Neural progenitor cell (in vitro differentiated cells): ENCODE measurements around the gene NKD2.

Experiments
- EZH2phosphoT487 ChIP-seq: fragments of 200-600 bp; sonication (generic); IDR thresholded peaks from 2 replicates; pipeline ENCODE4 v1.6.1; 2017; ENCODE audit warnings: antibody characterized with exemption
- TF ChIP-seq, protein P1 (sequence below): fragments of 200-600 bp; sonication (generic); IDR thresholded peaks from 2 replicates; pipeline ENCODE4 v1.5.1; 2017; ENCODE audit warnings: antibody characterized with exemption, mild to moderate bottlenecking

DNA sequence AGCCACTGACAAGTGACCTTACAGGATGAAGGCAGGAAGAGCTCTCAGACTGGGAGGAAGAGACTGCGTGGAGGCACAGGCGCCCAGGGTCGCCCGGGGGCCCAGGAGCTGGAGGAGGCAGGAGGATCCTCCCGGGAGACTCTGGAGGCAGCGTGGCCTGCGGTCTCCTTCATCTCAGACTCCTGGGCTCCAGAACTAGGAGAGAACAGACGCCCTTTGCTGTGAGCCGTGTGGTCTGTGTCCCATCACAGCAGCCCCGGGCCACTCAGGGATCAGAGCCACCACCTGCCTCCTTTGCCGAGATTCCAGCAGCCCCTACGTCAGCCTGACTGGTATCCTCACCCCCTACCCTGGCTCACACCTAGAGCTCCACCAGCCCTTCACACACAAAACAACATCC is 58.1 kb downstream of the NKD2 start:
- TF ChIP-seq, protein P1, sequence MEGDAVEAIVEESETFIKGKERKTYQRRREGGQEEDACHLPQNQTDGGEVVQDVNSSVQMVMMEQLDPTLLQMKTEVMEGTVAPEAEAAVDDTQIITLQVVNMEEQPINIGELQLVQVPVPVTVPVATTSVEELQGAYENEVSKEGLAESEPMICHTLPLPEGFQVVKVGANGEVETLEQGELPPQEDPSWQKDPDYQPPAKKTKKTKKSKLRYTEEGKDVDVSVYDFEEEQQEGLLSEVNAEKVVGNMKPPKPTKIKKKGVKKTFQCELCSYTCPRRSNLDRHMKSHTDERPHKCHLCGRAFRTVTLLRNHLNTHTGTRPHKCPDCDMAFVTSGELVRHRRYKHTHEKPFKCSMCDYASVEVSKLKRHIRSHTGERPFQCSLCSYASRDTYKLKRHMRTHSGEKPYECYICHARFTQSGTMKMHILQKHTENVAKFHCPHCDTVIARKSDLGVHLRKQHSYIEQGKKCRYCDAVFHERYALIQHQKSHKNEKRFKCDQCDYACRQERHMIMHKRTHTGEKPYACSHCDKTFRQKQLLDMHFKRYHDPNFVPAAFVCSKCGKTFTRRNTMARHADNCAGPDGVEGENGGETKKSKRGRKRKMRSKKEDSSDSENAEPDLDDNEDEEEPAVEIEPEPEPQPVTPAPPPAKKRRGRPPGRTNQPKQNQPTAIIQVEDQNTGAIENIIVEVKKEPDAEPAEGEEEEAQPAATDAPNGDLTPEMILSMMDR, result no peak
- TF ChIP-seq EZH2phosphoT487, result no peak
